ENCODE results near the gene TRAM2.

GRCh38 chr6:52579006-52579660 lies 2.3 kb upstream of the TRAM2 start:
- TF ChIP-seq CTCF (IDR thresholded peaks at IDR 0.05) = no peak
- TF ChIP-seq POLR2A (IDR thresholded peaks at IDR 0.05) = no peak

All from testis (tissue), 2 donors.